Liver (tissue), 9 donors: ENCODE results near the gene PTK6. TPM values are rescaled to one million over a fixed set of nuclear protein-coding genes. Genes with fewer than 3 reads are reported as not detected.

Experiments used
- DNase-seq: peaks from one replicate; pipeline ENCODE4 v3.0.0-alpha.2; 2017; ENCODE audit warnings: low spot score
- H3K27ac ChIP-seq, 2 donors: one replicate each; pipeline ENCODE4 v1.7.0; 2013; ENCODE audit warnings: inconsistent platforms in 2 of 2, low read length in 2 of 2, control low read depth in 1 of 2, low read depth in 1 of 2, mild to moderate bottlenecking in 1 of 2
- H3K27me3 ChIP-seq, 4 donors: one replicate each; pipeline versions ENCODE4 v1.6.1 to v1.7.0; 2013; ENCODE audit warnings: low read length in 3 of 4, inconsistent platforms in 1 of 4, mild to moderate bottlenecking in 1 of 4, moderate library complexity in 1 of 4; ENCODE audit not compliant: control insufficient read depth in 4 of 4, insufficient read depth in 4 of 4
- H3K36me3 ChIP-seq, 4 donors: one replicate each; pipeline versions ENCODE4 v1.6.1 to v1.7.0; 2013; ENCODE audit warnings: low read length in 3 of 4, mild to moderate bottlenecking in 3 of 4, low read depth in 1 of 4, moderate library complexity in 1 of 4; ENCODE audit not compliant: control insufficient read depth in 4 of 4, insufficient read depth in 3 of 4
- H3K4me1 ChIP-seq, 4 donors: one replicate each; pipeline versions ENCODE4 v1.6.1 to v1.7.0; 2013; ENCODE audit warnings: low read length in 3 of 4, mild to moderate bottlenecking in 3 of 4, moderate library complexity in 1 of 4; ENCODE audit not compliant: control insufficient read depth in 4 of 4, insufficient read depth in 4 of 4
- H3K4me3 ChIP-seq, 3 donors: one replicate each; pipeline versions ENCODE4 v1.6.1 to v1.7.0; 2013; ENCODE audit warnings: low read length in 3 of 3, control low read depth in 1 of 3, low read depth in 1 of 3, mild to moderate bottlenecking in 1 of 3
- H3K9ac ChIP-seq, 2 donors: one replicate each; pipeline ENCODE4 v1.7.0; 2013; ENCODE audit warnings: low read length in 2 of 2, mild to moderate bottlenecking in 2 of 2, moderate library complexity in 2 of 2, control low read depth in 1 of 2, low read depth in 1 of 2
- H3K9me3 ChIP-seq, 4 donors: one replicate each; pipeline versions ENCODE4 v1.6.1 to v1.7.0; 2013; ENCODE audit warnings: low read length in 3 of 4; ENCODE audit not compliant: control insufficient read depth in 4 of 4
- EGR1 ChIP-seq, 2 donors: IDR thresholded peaks; 2 replicates each; pipeline ENCODE4 v1.6.1; 2016 to 2018; ENCODE audit warnings: antibody characterized with exemption in 2 of 2, low read depth in 2 of 2
- FOXA1 ChIP-seq: IDR thresholded peaks from 2 replicates; pipeline ENCODE4 v1.6.1; 2016; ENCODE audit warnings: antibody characterized with exemption
- FOXA2 ChIP-seq: IDR thresholded peaks from 2 replicates; pipeline ENCODE4 v1.6.1; 2016; ENCODE audit warnings: antibody characterized with exemption
- GABPA ChIP-seq, 2 donors: IDR thresholded peaks in 1 of 2; conservative IDR thresholded peaks in 1 of 2; 2 replicates each; pipeline ENCODE4 v1.6.1; 2016; ENCODE audit warnings: antibody characterized with exemption in 2 of 2, mild to moderate bottlenecking in 1 of 2, moderate library complexity in 1 of 2
- HNF4A ChIP-seq, 2 donors: conservative IDR thresholded peaks; 2 replicates each; pipeline ENCODE4 v1.6.1; 2016; ENCODE audit warnings: antibody characterized with exemption in 2 of 2, mild to moderate bottlenecking in 2 of 2
- HNF4G ChIP-seq: IDR thresholded peaks from 2 replicates; pipeline ENCODE4 v1.6.1; 2016; ENCODE audit warnings: antibody characterized with exemption
- JUND ChIP-seq, 2 donors: IDR thresholded peaks; 2 replicates each; pipeline ENCODE4 v1.6.1; 2016; ENCODE audit warnings: antibody characterized with exemption in 2 of 2
- NR2F2 ChIP-seq: IDR thresholded peaks from 2 replicates; pipeline ENCODE4 v1.6.1; 2016; ENCODE audit warnings: antibody characterized with exemption
- RAD21 ChIP-seq, 2 donors: IDR thresholded peaks; 2 replicates each; pipeline ENCODE4 v1.6.1; 2016; ENCODE audit warnings: antibody characterized with exemption in 2 of 2, mild to moderate bottlenecking in 2 of 2
- RXRA ChIP-seq, 2 donors: IDR thresholded peaks; 2 replicates each; pipeline ENCODE4 v1.6.1; 2017 to 2018; ENCODE audit warnings: antibody characterized with exemption in 2 of 2, mild to moderate bottlenecking in 1 of 2
- SP1 ChIP-seq: IDR thresholded peaks from 2 replicates; pipeline ENCODE4 v1.6.1; 2018; ENCODE audit warnings: antibody characterized with exemption, mild to moderate bottlenecking
- TAF1 ChIP-seq: conservative IDR thresholded peaks from 2 replicates; pipeline ENCODE4 v1.6.1; 2016; ENCODE audit warnings: antibody characterized with exemption, mild to moderate bottlenecking
- YY1 ChIP-seq: IDR thresholded peaks from 2 replicates; pipeline ENCODE4 v1.6.1; 2016; ENCODE audit warnings: antibody characterized with exemption, mild to moderate bottlenecking
- WGBS: extraction: QIAGEN DNeasy Blood & Tissue Kit; methylation state at CpG from one replicate; pipeline ENCODE4 v1.1.7; 2013; 5-methylcytosine and 5-hydroxymethylcytosine counted together
- polyA plus RNA-seq, 2 donors: library from polyadenylated mRNA; stranded (reverse) in 1 of 2; unstranded in 1 of 2; fragments of 200-250 nt in 1 of 2; fragments of >200 nt in 1 of 2; fragmentation: Nextera tagmentation in 1 of 2; extraction: Ambion mirVana in 1 of 2; gene quantifications; one replicate each; pipeline versions ENCODE4 v1.2.1 to v1.2.3, GENCODE V29; 2013 to 2015
- total RNA-seq, 2 donors: library from RNA; depleted of rRNA; stranded (reverse); fragments of >200 nt; gene quantifications; one replicate each; pipeline ENCODE4 v1.2.3, GENCODE V29; 2014
- TF ChIP-seq, protein P1 (sequence below): IDR thresholded peaks from 2 replicates; pipeline ENCODE4 v1.6.1; 2016; ENCODE audit warnings: antibody characterized with exemption, mild to moderate bottlenecking
- TF ChIP-seq, protein P2 (sequence below): fragments of 150-350 bp; IDR thresholded peaks from 2 replicates; pipeline ENCODE4 v1.5.1; 2017; ENCODE audit warnings: improper control_type of control experiment, low read depth, low read length; ENCODE audit not compliant: missing input control
- TF ChIP-seq, protein P3 (sequence below): IDR thresholded peaks from 2 replicates; pipeline ENCODE4 v1.6.1; 2016; ENCODE audit warnings: antibody characterized with exemption
- TF ChIP-seq, protein P4 (sequence below): IDR thresholded peaks from 2 replicates; pipeline ENCODE4 v1.6.1; 2016; ENCODE audit warnings: antibody characterized with exemption
- TF ChIP-seq, protein P5 (sequence below): IDR thresholded peaks from 2 replicates; pipeline ENCODE4 v1.6.1; 2016; ENCODE audit warnings: antibody characterized with exemption
- donor health status: healthy.
- donor health status: healthy.
- donor health status: healthy.
- donor health status: healthy.
- donor health status: healthy.

The PTK6 gene
- total and polyA plus RNA-seq, 4 donors = 0.05 to 1.2 (median 0.23) TPM

DNA sequence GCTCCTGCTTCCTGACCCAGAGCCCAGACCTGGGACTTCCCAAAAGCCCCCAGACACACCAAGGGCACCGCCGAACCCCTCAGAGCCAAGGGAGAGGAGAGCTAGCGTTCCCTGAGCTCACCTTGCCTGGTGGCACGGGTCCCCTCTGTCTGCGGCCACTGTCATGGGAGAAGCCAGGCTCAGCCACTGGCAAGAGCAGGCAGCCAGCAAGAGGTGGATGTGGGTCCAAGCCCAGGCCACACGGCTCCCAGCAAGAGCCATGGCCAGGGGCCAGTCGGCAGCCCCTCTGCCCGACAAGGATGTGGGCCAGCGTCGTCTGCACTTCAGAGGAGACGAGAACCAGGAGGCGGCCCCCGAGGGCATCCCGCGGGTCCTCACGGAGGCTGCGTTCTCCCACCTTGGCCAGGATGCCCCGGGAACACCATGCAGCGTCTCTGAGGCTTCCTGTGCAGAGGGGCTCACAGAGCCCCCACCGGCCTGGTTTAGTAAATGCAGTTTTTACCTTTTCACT is 18.8 kb downstream of the PTK6 start:
- no peak overlapping the region for H3K9ac ChIP-seq
- no peak for DNase-seq
- no peaks in the 10 kb centered on the region for H3K36me3 ChIP-seq
- no peak overlapping the region for H3K4me3 ChIP-seq
- 79% methylated on average over 20 of the region's 20 CpGs for WGBS
- H3K4me1 ChIP-seq = peaks cover 2 to 19% (median 6%) of the 10 kb centered on the region in 4 donors
- TF ChIP-seq NR2F2 = no peak
- no peak for TF ChIP-seq HNF4A (conservative IDR thresholded peaks at IDR 0.05)
- no peak for TF ChIP-seq TAF1
- no peak for TF ChIP-seq RXRA (IDR thresholded peaks at IDR 0.05)
- TF ChIP-seq, protein P1, sequence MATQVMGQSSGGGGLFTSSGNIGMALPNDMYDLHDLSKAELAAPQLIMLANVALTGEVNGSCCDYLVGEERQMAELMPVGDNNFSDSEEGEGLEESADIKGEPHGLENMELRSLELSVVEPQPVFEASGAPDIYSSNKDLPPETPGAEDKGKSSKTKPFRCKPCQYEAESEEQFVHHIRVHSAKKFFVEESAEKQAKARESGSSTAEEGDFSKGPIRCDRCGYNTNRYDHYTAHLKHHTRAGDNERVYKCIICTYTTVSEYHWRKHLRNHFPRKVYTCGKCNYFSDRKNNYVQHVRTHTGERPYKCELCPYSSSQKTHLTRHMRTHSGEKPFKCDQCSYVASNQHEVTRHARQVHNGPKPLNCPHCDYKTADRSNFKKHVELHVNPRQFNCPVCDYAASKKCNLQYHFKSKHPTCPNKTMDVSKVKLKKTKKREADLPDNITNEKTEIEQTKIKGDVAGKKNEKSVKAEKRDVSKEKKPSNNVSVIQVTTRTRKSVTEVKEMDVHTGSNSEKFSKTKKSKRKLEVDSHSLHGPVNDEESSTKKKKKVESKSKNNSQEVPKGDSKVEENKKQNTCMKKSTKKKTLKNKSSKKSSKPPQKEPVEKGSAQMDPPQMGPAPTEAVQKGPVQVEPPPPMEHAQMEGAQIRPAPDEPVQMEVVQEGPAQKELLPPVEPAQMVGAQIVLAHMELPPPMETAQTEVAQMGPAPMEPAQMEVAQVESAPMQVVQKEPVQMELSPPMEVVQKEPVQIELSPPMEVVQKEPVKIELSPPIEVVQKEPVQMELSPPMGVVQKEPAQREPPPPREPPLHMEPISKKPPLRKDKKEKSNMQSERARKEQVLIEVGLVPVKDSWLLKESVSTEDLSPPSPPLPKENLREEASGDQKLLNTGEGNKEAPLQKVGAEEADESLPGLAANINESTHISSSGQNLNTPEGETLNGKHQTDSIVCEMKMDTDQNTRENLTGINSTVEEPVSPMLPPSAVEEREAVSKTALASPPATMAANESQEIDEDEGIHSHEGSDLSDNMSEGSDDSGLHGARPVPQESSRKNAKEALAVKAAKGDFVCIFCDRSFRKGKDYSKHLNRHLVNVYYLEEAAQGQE = no peak
- no peak for TF ChIP-seq HNF4G
- TF ChIP-seq, protein P2, sequence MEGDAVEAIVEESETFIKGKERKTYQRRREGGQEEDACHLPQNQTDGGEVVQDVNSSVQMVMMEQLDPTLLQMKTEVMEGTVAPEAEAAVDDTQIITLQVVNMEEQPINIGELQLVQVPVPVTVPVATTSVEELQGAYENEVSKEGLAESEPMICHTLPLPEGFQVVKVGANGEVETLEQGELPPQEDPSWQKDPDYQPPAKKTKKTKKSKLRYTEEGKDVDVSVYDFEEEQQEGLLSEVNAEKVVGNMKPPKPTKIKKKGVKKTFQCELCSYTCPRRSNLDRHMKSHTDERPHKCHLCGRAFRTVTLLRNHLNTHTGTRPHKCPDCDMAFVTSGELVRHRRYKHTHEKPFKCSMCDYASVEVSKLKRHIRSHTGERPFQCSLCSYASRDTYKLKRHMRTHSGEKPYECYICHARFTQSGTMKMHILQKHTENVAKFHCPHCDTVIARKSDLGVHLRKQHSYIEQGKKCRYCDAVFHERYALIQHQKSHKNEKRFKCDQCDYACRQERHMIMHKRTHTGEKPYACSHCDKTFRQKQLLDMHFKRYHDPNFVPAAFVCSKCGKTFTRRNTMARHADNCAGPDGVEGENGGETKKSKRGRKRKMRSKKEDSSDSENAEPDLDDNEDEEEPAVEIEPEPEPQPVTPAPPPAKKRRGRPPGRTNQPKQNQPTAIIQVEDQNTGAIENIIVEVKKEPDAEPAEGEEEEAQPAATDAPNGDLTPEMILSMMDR = no peak
- TF ChIP-seq JUND (IDR thresholded peaks at IDR 0.05) = no peak
- TF ChIP-seq YY1 = no peak
- TF ChIP-seq FOXA2 = no peak
- no peak for TF ChIP-seq FOXA1
- no peak for TF ChIP-seq SP1
- TF ChIP-seq GABPA (IDR thresholded peaks at IDR 0.05 in 1 of 2, conservative IDR thresholded peaks at IDR 0.05 in 1 of 2) = no peak
- TF ChIP-seq, protein P3, sequence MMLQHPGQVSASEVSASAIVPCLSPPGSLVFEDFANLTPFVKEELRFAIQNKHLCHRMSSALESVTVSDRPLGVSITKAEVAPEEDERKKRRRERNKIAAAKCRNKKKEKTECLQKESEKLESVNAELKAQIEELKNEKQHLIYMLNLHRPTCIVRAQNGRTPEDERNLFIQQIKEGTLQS = no peak
- TF ChIP-seq, protein P4, sequence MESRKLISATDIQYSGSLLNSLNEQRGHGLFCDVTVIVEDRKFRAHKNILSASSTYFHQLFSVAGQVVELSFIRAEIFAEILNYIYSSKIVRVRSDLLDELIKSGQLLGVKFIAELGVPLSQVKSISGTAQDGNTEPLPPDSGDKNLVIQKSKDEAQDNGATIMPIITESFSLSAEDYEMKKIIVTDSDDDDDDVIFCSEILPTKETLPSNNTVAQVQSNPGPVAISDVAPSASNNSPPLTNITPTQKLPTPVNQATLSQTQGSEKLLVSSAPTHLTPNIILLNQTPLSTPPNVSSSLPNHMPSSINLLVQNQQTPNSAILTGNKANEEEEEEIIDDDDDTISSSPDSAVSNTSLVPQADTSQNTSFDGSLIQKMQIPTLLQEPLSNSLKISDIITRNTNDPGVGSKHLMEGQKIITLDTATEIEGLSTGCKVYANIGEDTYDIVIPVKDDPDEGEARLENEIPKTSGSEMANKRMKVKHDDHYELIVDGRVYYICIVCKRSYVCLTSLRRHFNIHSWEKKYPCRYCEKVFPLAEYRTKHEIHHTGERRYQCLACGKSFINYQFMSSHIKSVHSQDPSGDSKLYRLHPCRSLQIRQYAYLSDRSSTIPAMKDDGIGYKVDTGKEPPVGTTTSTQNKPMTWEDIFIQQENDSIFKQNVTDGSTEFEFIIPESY = no peak
- no peak for TF ChIP-seq RAD21 (IDR thresholded peaks at IDR 0.05)
- TF ChIP-seq EGR1 (IDR thresholded peaks at IDR 0.05; ENCODE audit: low read depth in 2 of 2) = no peak
- TF ChIP-seq, protein P5, sequence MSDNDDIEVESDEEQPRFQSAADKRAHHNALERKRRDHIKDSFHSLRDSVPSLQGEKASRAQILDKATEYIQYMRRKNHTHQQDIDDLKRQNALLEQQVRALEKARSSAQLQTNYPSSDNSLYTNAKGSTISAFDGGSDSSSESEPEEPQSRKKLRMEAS = no peak
- H3K9me3 ChIP-seq = no peaks in the 10 kb centered on the region
- H3K27ac ChIP-seq = no peak overlapping the region
- H3K27me3 ChIP-seq = no peaks in the 10 kb centered on the region
